GM19467 (cell line): Measurements from ENCODE around the gene CFAP92.
A peak's percentile ranks its signal among the peaks of the same experiment; 100 is the strongest.
"Not testable (repeated sequence)": the region's sequence is repeated elsewhere in the genome, so short reads cannot be mapped to it uniquely, and the experiment has no call there.

Experiments
- ATAC-seq: cut with Tn5 transposase; IDR thresholded peaks from one replicate; pipeline ENCODE4 v1.9.1; 2021; ENCODE audit warnings: mild to moderate bottlenecking, moderate library complexity; ENCODE audit not compliant: unreplicated experiment

The CFAP92 gene

GRCh38 chr3:128906804-128907525 is 86.9 kb downstream of the CFAP92 start:
- no peak for ATAC-seq

- no peak for ATAC-seq
Observed at GRCh38 chr3:128906031-128906803, 87.7 kb downstream of the CFAP92 start.

GRCh38 chr3:128903501-128903900 is 90.4 kb downstream of the CFAP92 start:
- no peak for ATAC-seq

- no peak for ATAC-seq
Observed at GRCh38 chr3:128902426-128902825, 91.5 kb downstream of the CFAP92 start.

GRCh38 chr3:128895843-128896697 is 97.8 kb downstream of the CFAP92 start:
- no peak for ATAC-seq

- ATAC-seq: no peak
Observed at GRCh38 chr3:128889139-128889894, 104.6 kb downstream of the CFAP92 start.

- no peak for ATAC-seq
Observed at GRCh38 chr3:128884992-128885391, 108.9 kb downstream of the CFAP92 start.

GRCh38 chr3:128882719-128883118 is 111.2 kb downstream of the CFAP92 start:
- ATAC-seq: no peak

GRCh38 chr3:128881576-128881975 is 112.3 kb downstream of the CFAP92 start:
- no peak for ATAC-seq

- ATAC-seq: not testable (repeated sequence)
Observed at GRCh38 chr3:128880455-128880854, 113.4 kb downstream of the CFAP92 start.

- ATAC-seq: no peak
Observed at GRCh38 chr3:128879991-128880390, 113.9 kb downstream of the CFAP92 start.

- peak; percentile 84 for ATAC-seq
Observed at GRCh38 chr3:128879125-128879969, 114.5 kb downstream of the CFAP92 start, which contains the start of gene ACAD9. Gene ACAD9 (plus strand): TSS chr3:128879620. CDS start chr3:128879692, 72 bp downstream.

- ATAC-seq: peak; percentile 5
Observed at GRCh38 chr3:128878556-128879124, 115.2 kb downstream of the CFAP92 start.

- ATAC-seq: no peak
Observed at GRCh38 chr3:128878011-128878457, 115.8 kb downstream of the CFAP92 start.

GRCh38 chr3:128875556-128876120 is 118.2 kb downstream of the CFAP92 start:
- no peak for ATAC-seq

GRCh38 chr3:128874481-128875180 is 119.2 kb downstream of the CFAP92 start:
- ATAC-seq: no peak

- no peak for ATAC-seq
Observed at GRCh38 chr3:128873244-128874022, 120.4 kb downstream of the CFAP92 start.
